Endothelial cell (in vitro differentiated cells): ENCODE results near the gene KMT2D. TPM values are rescaled to one million over a fixed set of nuclear protein-coding genes. Genes with fewer than 3 reads are reported as not detected.

Experiments
- DNase-seq: peaks from one replicate; pipeline ENCODE4 v3.0.0; 2021; ENCODE audit warnings: low spot score
- H3K27ac Mint-ChIP-seq: one replicate; pipeline ENCODE4 v1.8.0; 2021; ENCODE audit warnings: mixed read lengths, inconsistent platforms; ENCODE audit not compliant: unreplicated experiment
- H3K27me3 Mint-ChIP-seq: one replicate; pipeline ENCODE4 v1.8.0; 2021; ENCODE audit warnings: mild to moderate bottlenecking, moderate library complexity, mixed read lengths, inconsistent platforms; ENCODE audit not compliant: unreplicated experiment
- H3K36me3 Mint-ChIP-seq: one replicate; pipeline ENCODE4 v1.8.0; 2021; ENCODE audit warnings: mild to moderate bottlenecking, low read depth, mixed read lengths, inconsistent platforms; ENCODE audit not compliant: unreplicated experiment
- H3K4me1 Mint-ChIP-seq: one replicate; pipeline ENCODE4 v1.8.0; 2021; ENCODE audit warnings: mild to moderate bottlenecking, mixed read lengths, inconsistent platforms; ENCODE audit not compliant: unreplicated experiment
- H3K4me3 Mint-ChIP-seq: one replicate; pipeline ENCODE4 v1.8.0; 2021; ENCODE audit warnings: mild to moderate bottlenecking, mixed read lengths, inconsistent platforms; ENCODE audit not compliant: unreplicated experiment
- H3K9me3 Mint-ChIP-seq: one replicate; pipeline ENCODE4 v1.8.0; 2021; ENCODE audit warnings: mixed read lengths, inconsistent platforms; ENCODE audit not compliant: unreplicated experiment
- total RNA-seq: library from RNA; stranded (reverse); fragmentation: NEBNext Ultra II Directional; extraction: Animal tissue kit (Norgen Biotek cat#: 25700); gene quantifications from one replicate; pipeline ENCODE4 v1.2.1, GENCODE V29; 2021; ENCODE audit not compliant: unreplicated experiment
- TF ChIP-seq, protein P1 (sequence below): fragments of 200-600 bp; sonication (generic); IDR thresholded peaks from one replicate; pipeline ENCODE4 v1.5.0; 2021; ENCODE audit warnings: antibody characterized with exemption; ENCODE audit not compliant: unreplicated experiment

Gene KMT2D
- total RNA-seq, 1 donor from 2014 or later = 135 TPM

DNA sequence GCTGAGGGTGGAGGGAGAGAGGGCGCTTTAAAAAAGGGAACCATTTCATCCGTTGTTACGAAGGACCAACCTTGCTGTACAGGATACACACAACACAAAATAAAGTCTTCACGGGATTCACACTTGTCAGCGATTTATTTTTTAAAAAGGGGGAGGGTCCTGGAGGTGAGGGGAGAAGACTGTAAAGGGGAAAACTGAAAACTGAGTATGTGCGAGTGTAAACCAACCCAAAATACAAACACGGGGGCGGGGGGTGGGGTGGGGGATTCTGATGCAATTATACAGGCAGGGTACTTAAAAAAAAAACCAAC lies 41.5 kb downstream of the KMT2D start:
- Mint-ChIP-seq H3K4me3 (peak overlapping the region; percentile 82), H3K4me1 (peaks cover 20% of the 10 kb centered on the region), H3K36me3 (peaks cover 23% of the 10 kb centered on the region), H3K27ac (peak overlapping the region; percentile 98), H3K27me3 (peaks cover 13% of the 10 kb centered on the region), H3K9me3 (no peaks in the 10 kb centered on the region)
- no peak for DNase-seq
- TF ChIP-seq, protein P1, sequence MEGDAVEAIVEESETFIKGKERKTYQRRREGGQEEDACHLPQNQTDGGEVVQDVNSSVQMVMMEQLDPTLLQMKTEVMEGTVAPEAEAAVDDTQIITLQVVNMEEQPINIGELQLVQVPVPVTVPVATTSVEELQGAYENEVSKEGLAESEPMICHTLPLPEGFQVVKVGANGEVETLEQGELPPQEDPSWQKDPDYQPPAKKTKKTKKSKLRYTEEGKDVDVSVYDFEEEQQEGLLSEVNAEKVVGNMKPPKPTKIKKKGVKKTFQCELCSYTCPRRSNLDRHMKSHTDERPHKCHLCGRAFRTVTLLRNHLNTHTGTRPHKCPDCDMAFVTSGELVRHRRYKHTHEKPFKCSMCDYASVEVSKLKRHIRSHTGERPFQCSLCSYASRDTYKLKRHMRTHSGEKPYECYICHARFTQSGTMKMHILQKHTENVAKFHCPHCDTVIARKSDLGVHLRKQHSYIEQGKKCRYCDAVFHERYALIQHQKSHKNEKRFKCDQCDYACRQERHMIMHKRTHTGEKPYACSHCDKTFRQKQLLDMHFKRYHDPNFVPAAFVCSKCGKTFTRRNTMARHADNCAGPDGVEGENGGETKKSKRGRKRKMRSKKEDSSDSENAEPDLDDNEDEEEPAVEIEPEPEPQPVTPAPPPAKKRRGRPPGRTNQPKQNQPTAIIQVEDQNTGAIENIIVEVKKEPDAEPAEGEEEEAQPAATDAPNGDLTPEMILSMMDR = no peak

DNA sequence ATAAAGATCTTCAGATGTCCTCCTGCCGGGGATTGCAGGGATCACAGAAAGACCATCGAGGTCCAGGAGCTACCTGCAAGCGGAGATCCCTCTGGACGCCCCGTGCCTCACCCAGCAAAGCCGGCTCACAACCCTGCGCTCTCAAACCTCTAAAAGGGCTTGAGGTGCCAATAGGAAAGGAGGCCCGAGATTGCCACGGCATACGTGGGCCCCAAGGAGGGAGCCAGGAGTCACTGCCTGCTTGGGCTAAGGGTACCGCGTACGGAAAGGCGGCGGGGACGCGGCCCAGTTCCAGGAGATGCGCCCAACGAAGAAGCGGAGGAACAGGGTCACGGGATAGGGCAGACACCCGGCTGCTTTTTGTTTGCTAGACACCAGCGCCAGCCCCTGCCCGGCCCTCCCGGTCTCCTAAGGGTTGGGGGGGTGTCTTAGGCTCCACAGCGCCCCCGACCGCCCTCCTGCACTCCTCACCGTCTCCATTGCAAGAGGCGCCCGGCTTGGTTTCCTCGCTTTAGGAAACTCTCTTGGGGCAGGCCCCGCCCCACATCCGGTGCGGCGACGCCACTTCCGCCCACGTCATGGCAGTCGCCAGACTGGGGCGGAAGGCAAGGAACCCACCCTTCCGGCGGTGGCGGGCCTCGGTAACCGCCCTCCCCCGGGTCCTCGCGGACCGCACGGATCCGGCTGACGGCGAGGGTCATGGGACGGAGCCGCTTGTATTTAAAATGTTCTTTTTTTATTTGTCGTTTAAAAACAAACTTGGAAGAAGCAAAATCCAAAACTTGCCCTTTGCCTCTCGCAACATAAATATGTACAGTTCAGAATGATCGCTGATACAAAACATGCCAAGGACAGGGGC lies 42.1 kb downstream of the KMT2D start, which contains the start of gene PRKAG1:
Gene PRKAG1, minus strand, starts transcription at position 516 of the 859 bp plus-strand sequence. Its CDS starts 36 bp downstream, at position 480.
- Mint-ChIP-seq H3K4me1 (peaks cover 20% of the 10 kb centered on the region), H3K4me3 (peak within 1 kb of the TSS; percentile 92), H3K36me3 (peaks cover 23% of the 10 kb centered on the region), H3K9me3 (no peaks in the 10 kb centered on the region), H3K27ac (peak within 1 kb of the TSS; percentile 98), H3K27me3 (peaks cover 13% of the 10 kb centered on the region)
- peak; percentile 95 for DNase-seq
- TF ChIP-seq, protein P1 = no peak

DNA sequence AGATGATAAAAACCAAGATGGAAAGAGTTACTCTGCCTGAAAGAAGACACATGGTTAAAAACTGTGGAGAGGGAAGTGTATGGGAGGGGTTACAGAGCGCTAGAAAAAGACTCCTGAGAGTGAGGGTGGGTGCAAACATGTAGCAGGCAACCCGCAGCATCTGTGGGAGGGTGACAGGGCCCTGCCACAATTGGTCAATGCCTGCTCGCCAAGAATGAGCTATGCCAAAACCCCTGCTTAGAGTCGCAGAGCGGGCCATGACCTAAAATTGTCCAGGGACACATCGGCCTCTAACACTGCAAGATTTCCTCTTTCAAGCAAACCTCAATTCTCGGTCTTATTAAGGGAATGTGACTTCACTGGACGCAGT lies 42.7 kb downstream of the KMT2D start:
- TF ChIP-seq, protein P1 = no peak
- peaks cover 12% of the 10 kb centered on the region for H3K27me3 Mint-ChIP-seq
- H3K4me1 Mint-ChIP-seq = peaks cover 20% of the 10 kb centered on the region
- DNase-seq = no peak
- peak overlapping the region; percentile 92 for H3K4me3 Mint-ChIP-seq
- no peaks in the 10 kb centered on the region for H3K9me3 Mint-ChIP-seq
- H3K36me3 Mint-ChIP-seq = peaks cover 17% of the 10 kb centered on the region
- peak overlapping the region; percentile 98 for H3K27ac Mint-ChIP-seq

DNA sequence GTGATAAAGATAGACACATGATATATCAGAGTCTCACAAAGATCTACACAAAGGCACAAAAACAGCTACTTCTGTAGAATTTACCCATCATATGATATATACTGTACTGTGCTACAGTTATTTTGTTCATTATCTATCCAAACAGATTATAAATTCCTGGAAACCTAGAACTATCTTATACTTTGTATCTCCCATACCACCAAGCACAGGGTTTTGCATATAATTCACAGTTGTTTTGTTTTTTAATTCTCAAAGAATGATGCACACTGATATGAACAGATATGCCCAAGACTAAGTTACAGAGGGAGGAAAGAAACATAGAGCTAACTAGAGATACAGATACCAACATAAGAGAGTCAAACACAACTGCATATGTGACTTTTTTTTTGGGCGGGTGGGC lies 45.4 kb downstream of the KMT2D start:
- H3K9me3 Mint-ChIP-seq = no peaks in the 10 kb centered on the region
- no peak overlapping the region for H3K4me3 Mint-ChIP-seq

DNA sequence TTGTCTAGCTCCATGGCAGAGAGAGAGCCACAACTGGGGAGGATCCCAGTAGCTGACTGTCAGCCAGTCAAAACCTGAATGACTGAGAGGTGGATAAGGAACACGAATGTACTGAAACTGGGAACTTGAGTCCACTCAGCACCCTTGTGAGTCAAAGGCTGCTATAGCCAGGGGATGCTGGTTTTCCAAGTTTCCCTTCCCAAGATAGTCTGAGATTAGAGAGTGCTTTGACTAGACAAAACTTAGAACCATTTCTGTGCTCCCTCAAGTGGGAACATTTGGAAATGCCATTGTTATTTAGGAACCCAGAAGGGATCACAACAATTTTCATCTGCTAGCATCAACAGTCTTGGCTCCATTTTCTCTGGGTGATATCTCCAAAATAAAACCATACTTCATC lies 46.0 kb downstream of the KMT2D start:
- no peak for DNase-seq
- H3K27ac Mint-ChIP-seq = no peak overlapping the region
- no peak overlapping the region for H3K4me3 Mint-ChIP-seq
- TF ChIP-seq, protein P1 = no peak
- H3K36me3 Mint-ChIP-seq = peaks cover 7% of the 10 kb centered on the region
- peaks cover 8% of the 10 kb centered on the region for H3K27me3 Mint-ChIP-seq
- H3K9me3 Mint-ChIP-seq = no peaks in the 10 kb centered on the region
- peaks cover 12% of the 10 kb centered on the region for H3K4me1 Mint-ChIP-seq

More for the DNA sequence above, 45.4 kb downstream of the KMT2D start:
- Mint-ChIP-seq H3K36me3 (peaks cover 7% of the 10 kb centered on the region), H3K27ac (no peak overlapping the region), H3K4me1 (peaks cover 16% of the 10 kb centered on the region), H3K27me3 (peaks cover 8% of the 10 kb centered on the region)
- TF ChIP-seq, protein P1 = no peak
- no peak for DNase-seq
